COLO668 (cell line): Measurements from ENCODE around the gene CD244.
"Not testable (repeated sequence)": the region's sequence is repeated elsewhere in the genome, so short reads cannot be mapped to it uniquely, and the experiment has no call there.

Experiments used
- DNase-seq: peaks from one replicate; lab custom pipeline; 2025; ENCODE audit not compliant: unreplicated experiment; lab: John Stamatoyannopoulos, UW

Gene CD244, protein sequence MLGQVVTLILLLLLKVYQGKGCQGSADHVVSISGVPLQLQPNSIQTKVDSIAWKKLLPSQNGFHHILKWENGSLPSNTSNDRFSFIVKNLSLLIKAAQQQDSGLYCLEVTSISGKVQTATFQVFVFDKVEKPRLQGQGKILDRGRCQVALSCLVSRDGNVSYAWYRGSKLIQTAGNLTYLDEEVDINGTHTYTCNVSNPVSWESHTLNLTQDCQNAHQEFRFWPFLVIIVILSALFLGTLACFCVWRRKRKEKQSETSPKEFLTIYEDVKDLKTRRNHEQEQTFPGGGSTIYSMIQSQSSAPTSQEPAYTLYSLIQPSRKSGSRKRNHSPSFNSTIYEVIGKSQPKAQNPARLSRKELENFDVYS

DNA sequence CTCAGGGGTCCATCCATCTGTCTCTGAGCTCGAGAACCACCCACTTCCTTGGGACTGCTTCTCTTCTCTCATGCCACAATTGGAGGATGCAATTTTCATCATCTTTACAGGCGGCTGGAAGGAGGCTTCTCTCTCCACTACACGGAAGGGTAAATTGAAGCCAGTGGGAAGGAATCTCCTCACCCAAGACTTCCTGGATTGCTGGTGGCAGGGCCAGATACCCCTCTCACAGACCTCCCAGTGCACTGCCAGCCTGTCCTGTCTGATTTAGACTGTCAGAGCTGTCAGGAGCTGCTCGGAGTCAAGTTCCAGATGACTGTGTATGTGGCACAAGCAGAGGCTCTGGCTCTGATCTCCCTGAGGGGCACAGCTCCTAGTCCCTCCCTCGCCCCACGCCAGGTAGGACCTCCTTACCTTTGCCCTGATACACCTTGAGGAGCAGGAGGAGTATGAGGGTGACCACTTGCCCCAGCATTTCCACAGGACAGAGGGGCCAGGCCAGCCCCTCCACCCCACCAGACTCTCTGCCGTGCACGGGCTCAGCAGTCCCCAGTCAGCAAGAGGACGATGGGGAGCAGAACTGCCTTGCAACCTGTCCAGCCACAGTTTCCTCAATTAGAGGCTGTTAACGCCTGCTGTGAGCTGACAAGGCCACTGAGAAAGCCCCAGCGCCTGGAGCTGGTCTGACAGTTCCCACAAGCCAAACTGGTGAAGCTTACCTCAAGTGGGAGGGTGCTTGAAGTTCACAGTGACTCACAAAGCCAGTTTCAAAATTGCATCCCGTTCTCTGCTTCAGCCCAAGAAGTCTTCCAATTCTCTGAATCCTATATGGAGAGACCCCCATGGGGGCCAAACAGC is at the start of gene CD244:
Gene CD244 (minus strand): TSS at position 685 of the 858 bp plus-strand sequence. CDS start 210 bp downstream, at position 475.
- DNase-seq, result no peak

DNA sequence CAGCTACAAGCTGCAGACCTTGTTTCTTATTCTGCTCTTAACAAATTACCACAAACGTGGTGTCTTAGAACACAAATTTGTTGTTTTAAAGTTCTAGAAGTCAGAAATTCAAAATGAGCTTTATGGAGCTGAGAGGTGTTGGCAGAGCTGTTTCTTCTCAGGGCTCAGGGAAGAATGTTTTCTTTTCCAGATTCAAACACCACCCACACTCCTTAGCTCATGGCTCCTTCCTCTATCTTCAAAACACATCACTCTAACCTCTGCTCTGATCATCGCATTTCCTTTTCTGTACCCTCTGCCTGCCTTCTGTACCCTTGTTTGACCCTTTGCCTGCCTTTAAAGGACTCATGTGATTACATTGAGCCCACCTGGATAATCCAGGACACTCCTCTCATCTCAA is 49.2 kb upstream of the CD244 start:
- no peak for DNase-seq

DNA sequence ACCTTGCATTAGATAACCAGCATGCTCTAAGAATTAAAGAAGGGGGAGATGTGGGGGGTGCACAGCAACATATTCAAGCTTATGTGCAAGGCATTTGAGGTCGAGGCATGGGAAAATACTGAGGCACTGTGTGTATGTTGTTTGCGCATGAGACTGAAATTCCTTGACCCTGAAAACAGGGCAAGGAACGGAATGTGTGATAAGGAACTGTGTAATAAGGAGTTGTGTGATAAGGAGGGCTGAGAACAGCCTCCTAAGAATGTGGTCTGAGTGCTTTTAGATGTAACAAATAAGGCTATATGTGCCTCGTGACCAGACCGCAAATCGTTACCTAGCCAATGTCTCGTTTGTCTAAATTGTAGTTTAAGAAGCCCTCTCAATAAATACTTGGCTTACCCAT is 48.8 kb upstream of the CD244 start:
- DNase-seq, result no peak

DNA sequence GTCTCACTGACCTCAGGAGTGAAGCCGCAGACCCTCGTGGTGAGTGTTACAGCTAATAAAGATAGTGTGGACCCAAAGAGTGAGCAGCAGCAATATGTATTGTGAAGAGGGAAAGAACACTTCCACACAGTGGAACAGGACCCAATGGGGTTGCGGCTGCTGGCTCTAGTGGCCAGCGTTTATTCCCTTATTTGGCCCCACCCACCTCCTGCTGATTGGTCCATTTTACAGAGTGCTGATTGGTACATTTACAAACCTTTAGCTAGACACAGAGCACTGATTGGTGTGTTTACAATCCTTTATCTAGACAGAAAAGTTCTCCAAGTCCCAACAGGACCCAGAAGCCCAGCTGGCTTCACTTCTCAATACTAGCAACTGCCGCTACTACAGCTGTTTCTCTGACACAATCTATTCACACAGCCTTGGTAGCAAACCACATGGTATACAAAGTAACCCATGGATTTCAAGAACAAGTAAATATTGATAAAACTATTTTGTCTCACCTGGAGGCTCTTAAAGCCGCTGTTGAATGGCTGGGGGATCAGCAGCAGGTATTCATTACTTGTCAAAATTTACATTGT is 47.6 kb upstream of the CD244 start:
- DNase-seq, result no peak

DNA sequence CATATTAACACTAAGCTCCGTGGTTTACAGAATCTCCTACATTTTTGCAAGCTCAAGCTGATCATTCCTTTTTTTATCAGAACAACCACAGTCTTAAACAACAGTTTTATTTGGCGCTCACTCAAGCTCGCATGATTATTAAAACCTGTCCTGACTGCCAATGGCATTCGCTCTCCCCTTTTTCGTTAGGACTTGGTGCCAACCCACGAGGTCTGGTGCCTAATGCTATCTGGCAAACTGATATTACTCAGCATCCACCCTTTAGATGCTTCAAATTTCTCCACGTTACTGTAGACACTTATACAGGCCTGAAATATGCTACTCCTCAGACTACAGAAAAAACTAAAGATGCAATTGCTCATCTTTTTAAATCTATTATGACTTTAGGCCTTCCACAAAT is 45.3 kb upstream of the CD244 start:
- DNase-seq, result no peak

DNA sequence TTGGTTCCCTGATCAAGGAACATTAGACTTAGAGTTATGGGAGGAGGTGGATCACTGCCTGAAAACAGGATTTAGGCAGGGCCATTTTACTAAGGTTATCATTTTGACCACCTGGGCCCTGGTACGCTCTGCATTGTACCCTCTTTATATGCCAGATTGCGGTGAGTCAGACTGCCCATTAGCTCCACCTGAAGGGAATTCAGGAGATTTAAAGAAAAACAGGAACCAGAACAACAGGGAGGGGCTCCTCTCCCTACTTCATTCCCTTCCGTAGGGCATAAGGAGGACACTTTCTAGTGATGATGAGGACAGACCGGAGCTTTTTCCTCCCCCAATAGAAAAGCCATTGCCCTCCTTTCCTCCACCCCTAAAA is 42.9 kb upstream of the CD244 start:
- no peak for DNase-seq

DNA sequence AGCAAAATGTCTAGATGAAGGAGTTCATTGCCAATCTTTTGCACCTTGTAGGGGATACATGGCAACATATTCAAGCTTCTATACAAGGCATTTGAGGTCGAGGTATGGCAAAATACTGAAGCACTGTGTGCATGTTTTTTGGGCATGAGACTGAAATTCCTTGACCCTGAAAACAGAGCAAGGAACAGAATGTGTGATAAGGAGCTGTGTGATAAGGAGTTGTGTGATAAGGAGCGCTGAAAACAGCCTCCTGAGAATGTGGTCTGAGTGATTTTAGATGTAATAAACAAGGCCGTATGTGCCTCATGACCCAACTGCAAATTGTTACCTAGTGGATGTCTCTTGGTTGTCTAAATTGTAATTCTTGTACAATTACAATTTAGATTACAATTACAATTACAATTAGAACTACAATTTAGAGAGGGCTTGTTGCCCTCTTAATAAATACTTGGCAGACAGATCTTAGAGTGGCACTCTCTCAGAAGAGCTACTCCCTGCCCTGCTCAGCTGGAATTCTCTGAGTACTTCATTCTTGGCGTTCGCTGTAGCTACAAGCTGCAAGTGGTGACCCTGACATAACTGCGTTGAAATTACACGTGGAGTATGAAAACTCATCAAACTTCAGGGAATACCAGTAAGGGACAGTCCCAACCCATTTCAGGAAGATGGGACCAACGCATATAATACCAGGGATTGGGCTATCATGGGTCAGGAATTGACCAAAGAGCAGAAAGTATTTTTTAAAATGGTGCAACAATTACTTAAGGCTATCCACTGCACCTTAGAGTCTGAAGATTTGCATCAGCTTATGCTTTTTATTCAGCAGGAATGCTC is 42.3 kb upstream of the CD244 start:
- no peak for DNase-seq

DNA sequence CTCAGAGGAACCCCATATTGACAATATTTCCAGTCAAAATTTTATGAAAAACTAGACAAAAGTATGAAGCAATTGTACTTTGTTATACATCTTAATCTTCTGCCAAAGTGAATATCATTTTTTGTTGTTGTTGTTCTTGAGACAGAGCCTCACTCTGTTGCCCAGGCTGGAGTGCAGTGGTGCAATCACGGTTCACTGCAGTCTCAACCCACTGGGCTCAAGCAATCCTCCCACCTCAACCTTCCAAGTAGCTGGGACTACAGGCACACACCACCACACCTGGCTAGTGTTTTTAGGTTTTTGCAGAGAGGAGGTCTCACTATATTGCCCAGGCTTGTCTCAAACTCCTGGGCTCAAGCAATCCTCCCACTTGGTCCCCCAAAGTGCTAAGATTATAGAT is 39.6 kb upstream of the CD244 start:
- DNase-seq, result not testable (repeated sequence)

DNA sequence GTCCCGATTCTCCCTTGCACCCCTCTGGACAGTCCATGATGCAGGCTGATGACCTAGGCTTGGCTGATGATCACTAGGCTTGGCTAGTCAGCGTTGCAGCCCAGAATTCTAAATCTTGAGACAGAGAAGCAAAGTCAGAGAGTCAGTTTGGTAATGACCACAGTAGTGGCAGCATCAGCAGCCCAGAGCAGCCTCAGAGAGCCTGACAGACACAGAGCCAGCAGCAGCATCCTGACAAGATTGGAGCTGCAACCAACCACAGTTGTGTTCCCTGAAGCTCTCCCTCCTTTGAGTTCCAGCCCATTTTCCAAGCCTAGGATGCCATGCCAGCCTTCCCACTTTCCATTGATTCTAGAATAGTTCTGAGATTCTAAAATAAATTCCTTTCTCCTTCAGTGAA is 39.1 kb upstream of the CD244 start:
- no peak for DNase-seq

DNA sequence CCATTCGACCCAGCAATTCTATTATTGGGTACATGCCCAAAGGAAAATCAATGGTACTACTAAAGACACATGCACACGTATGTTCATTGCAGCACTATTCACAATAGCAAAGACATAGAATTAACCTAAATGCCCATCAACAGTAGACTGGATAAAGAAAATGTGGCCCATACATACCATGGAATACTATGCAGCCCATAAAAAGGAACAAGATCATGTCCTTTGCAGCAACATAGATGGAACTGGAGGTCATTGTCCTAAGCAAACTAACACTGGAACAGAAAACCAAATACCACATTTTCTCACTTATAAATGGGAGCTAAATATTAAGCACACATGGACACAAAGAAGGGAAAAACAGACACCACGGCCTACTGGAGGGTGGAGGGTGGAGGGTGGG is 38.0 kb upstream of the CD244 start:
- DNase-seq, result not testable (repeated sequence)

DNA sequence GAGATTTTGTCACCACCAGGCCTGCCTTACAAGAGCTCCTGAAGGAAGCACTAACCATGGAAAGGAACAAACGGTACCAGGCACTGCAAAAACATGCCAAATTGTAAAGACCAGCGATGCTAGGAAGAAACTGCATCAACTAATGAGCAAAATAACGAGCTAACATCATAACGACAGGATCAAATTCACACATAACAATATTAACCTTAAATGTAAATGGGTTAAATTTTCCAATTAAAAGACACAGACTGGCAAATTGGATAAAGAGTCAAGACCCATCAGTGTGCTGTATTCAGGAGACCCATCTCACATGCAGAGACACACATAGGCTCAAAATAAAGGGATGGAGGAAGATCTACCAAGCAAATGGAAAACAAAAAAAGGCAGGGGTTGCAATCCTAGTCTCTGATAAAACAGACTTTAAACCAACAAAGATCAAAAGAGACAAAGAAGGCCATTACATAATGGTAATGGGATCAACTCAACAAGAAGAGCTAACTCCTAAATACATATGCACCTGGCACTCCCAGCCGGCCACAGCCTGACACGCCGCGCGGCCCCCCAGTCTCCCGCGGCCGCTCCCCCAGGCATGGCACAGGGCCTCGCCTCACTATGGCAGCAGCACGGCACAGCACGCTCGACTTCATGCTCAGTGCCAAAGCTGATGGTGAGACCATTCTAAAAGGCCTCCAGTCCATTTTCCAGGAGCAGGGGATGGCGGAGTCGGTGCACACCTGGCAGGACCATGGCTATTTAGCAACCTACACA is 31.9 kb upstream of the CD244 start:
- DNase-seq, result not testable (repeated sequence)

DNA sequence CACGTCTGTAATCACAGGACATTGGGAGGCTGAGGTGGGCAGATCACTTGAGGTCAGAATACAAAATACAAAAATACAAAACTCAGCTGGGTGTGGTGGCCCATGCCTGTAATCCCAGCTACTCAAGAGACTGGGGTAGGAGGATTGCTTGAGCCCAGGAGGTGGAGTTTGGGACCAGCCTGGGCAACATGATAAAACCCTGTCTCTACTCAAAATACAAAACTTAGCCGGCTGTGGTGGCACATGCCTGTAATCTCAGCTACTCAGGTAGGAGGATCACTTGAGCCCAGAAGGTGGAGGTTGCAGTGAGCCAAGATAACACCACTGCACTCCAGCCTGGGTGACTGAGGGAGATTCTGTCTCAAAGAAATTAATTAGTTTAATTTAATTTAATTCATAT is 28.8 kb upstream of the CD244 start:
- no peak for DNase-seq

DNA sequence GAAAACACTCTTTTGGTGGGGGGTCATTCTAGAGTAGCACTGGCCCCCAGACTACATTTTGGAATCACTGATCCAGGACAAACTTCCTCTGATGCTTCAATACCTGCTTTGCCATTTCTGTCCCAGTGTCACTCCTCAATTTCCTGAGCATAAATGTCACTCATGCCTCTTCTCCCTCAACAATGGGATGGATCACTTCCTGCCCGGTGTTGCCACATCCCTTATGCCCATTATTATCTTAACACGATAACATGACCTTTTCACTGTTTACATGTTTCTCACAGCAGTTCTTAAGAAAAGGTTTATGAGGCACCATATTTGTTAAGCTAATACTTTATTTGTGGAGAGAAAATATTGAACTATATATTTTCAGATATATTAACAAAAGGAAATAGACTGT is 26.2 kb upstream of the CD244 start:
- DNase-seq, result no peak

DNA sequence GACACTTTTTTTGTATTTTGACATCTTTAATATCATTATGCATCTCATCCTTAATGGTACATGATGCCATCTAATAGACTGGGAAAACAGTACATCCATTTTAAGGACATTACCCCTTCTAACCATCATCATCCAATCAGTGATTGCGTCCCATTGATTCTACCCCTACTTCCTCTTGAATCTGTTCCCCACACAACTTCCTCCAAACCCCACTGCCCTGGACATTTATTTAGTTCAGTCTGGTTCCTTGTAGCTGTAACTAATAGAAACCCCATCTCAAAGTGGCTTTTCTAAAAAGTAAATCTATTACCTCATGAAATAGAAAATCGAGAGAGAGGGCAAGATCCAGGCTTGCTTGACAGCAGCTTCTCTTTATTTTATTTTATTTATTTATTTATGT is 24.4 kb upstream of the CD244 start:
- no peak for DNase-seq

DNA sequence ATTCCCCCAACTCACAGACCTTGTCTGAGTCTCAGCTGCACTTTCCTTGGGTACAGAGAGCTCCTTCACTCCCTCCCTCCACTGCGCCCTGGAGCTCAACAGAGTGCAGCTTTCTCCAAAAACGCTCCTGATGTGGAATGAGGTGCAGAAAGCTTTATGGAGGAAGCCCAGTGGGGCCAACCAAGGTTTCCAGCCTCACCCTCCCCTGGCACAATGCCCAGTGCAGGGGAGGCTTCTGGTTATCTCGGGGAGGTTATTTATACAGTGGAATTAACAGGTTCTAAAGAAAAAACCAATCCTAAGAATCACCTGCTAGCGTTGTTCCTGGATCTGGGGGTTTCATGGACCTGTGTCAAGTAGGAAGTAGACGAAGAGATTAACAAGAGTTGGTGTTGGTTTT is 22.4 kb upstream of the CD244 start, which contains the start of gene ITLN1:
Gene ITLN1 (minus strand): TSS at position 139 of the 400 bp plus-strand sequence. CDS start 303 bp downstream, outside the sequence.
- no peak for DNase-seq

DNA sequence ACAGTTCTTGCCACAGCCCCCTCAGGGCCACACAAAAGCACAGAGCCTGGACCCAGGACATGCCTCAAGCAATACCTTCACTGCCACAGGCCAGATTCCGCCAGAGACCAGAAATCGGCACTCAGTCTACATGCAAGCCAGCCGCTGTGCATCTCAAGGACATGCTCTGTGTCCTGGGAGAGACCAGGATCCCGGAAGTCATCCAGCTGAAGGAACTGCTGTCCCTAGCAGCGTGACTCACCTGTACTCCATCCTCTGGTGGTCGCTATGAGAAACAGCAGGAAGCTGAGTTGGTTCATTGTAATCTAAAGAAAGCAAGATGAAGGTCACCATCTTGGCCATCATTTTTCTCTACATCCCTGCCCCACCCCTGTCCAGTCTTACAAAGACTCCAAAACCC is 21.9 kb upstream of the CD244 start:
- no peak for DNase-seq

DNA sequence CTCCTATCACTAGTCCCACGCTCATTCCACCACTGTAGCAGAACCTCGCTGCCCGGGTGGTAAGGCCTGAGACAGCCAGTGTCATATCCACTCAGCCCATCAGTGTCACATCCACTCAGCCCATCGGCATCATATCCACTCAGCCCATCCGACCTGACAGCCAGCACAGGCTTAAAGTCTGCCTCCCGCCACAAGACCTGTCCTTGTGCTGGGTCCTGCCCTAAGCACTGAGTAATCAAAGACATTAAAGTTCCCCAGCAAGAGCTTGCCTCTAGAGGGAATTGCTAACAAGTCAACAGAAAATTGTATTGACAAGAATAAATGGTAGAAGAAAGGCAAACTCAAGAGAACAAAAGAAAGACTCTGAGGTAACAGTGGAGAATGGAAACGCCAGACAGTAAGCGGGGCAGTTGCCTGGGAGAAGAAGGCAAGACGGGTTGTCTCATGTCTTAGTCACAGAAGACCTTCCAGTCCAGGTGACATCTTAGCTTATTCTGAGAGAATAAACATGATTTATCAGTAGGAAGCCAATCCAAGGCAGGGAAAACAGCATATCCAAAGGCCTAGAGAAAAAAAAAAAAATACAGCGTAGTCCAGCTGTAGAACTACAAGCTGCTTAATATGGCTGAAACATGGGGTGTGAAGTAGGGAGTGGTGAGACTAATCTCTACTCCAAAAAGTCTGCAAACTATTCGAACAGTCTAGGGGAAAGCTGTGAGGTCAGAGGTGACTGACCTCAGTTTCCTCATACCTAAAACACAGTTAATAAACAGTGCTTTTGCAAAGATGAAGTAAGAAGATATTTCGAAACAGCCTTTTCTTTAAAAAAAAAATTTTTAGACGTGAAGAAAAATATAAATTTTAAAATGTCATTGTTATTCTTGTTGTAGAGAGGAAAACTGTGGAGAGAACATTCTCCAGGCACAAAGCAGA is 21.2 kb upstream of the CD244 start:
- DNase-seq, result no peak

DNA sequence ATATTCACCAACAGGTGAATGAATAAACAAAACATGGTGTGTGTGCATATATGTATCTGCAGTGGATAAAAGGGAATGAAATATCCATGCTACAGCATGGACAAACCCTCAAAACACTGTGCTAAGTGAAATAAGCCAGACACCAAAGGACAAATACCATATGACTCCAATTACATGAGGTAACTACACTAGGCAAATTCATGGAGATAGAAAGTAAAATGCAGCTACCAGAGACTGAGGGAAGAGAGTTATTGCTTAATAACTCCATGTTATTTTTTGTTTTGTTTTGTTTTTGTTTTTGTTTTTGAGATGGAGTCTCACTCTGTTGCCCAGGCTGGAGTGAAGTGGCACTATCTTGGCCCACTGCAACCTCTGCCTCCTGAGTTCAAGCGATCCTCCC is 19.9 kb upstream of the CD244 start:
- DNase-seq, result no peak

DNA sequence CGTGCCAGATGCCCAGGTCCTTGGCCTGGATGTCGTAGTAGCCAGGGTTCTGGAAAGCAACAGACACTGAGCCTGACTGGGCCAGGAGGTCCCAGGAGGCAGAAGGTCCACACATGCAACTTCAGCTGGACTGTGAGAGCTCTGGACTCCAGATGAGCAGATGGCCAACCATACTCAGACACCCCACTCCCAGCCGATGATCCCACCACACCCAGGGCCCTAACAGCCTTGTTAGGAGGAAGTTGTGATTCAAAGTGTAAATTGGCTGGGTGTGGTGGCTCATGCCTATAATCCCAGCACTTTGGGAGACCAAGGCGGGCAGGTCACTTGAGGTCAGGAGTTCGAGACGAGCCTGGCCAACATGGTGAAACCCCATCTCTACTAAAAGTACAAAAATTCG is 18.6 kb upstream of the CD244 start:
- not testable (repeated sequence) for DNase-seq
